K562 (cell line): Measurements from ENCODE around the gene UBE2H. TPM values are rescaled to one million over a fixed set of nuclear protein-coding genes. Genes with fewer than 3 reads are reported as not detected.
"Not testable (repeated sequence)": the region's sequence is repeated elsewhere in the genome, so short reads cannot be mapped to it uniquely, and the experiment has no call there.

ENCODE experiments used
- ATAC-seq: fragments of 200-7000 bp; cut with Tn5 transposase; 3 replicates; pipeline ENCODE4 v1.9.1; 2020; ENCODE audit warnings: moderate library complexity
- BruUV-seq: library from RNA; stranded (reverse); fragments of 400-500 nt; replicated peaks from 2 replicates; lab custom pipeline; 2021; lab: Mats Ljungman, UMichigan
- CTCF ChIA-PET: fragments of 300-600 bp; formaldehyde crosslinking; extraction: SDS; loops from one replicate; lab custom pipeline; 2021; ENCODE audit warnings: low intra/inter-chr PET ratio; lab: Yijun Ruan, JAX
- POLR2A ChIA-PET: fragments of 300-600, 350-650 bp; sonication (Branson Sonifier 250); formaldehyde crosslinking; extraction: SDS; loops from one replicate; lab custom pipeline; 2021; ENCODE audit warnings: antibody characterized with exemption, inconsistent platforms; lab: Yijun Ruan, JAX
- DNase-seq, 4 experiments: peaks; one replicate each; pipeline versions ENCODE4 v3.0.0 to v3.0.0-alpha.2; 2011 to 2018; ENCODE audit warnings: low spot score in 3 of 4, mixed read lengths in 3 of 4; ENCODE audit errors: extremely low read depth in 1 of 4
- FAIRE-seq: peaks from 2 replicates; lab custom pipeline; 2011; peaks lifted over from hg19 to GRCh38; lab: Jason Lieb, UNC
- H2AFZ ChIP-seq: 2 replicates; pipeline ENCODE4 v1.6.0; 2011; ENCODE audit warnings: low read depth, low read length, control low read depth, inconsistent platforms
- H3K27ac ChIP-seq: fragments of 200-600 bp; 3 replicates; pipeline ENCODE4 v1.8.0; 2011; ENCODE audit warnings: low read depth, mild to moderate bottlenecking, control low read depth, inconsistent platforms, low read length, moderate library complexity, mixed read lengths; ENCODE audit errors: extremely low read depth
- H3K27me3 ChIP-seq, 2 experiments: fragments of 300-600 bp in 1 of 2; 2 replicates in 1 of 2; 3 replicates in 1 of 2; pipeline versions ENCODE4 v1.6.0 to v1.8.0; 2011; ENCODE audit warnings: inconsistent platforms in 2 of 2, low read length in 2 of 2, mild to moderate bottlenecking in 1 of 2, mixed read lengths in 1 of 2, moderate library complexity in 1 of 2; ENCODE audit not compliant: control insufficient read depth in 2 of 2, insufficient read depth in 2 of 2
- H3K36me3 ChIP-seq: fragments of 300-600 bp; 3 replicates; pipeline ENCODE4 v1.8.0; 2011; ENCODE audit warnings: mild to moderate bottlenecking, low read length, inconsistent platforms; ENCODE audit not compliant: control insufficient read depth, insufficient read depth
- H3K4me1 ChIP-seq, 2 experiments: fragments of 200-600 bp in 1 of 2; replicated peaks in 1 of 2; 2 replicates in 1 of 2; 3 replicates in 1 of 2; pipeline versions ENCODE4 v1.5.1 to v1.8.0; 2011; ENCODE audit warnings: inconsistent platforms in 2 of 2, low read length in 2 of 2, mild to moderate bottlenecking in 1 of 2, mixed read lengths in 1 of 2, moderate library complexity in 1 of 2; ENCODE audit not compliant: control insufficient read depth in 2 of 2, insufficient read depth in 2 of 2
- H3K4me2 ChIP-seq: 2 replicates; pipeline ENCODE4 v1.6.1; 2011; ENCODE audit warnings: low read length, control low read depth, inconsistent platforms, mixed read lengths; ENCODE audit not compliant: insufficient read depth
- H3K4me3 ChIP-seq: fragments of 200-600 bp; sonication (generic), shearing (Covaris generic); 2 replicates; pipeline ENCODE4 v1.5.1; 2016; ENCODE audit warnings: control low read depth, inconsistent platforms
- H3K79me2 ChIP-seq: fragments of 200-600 bp; 3 replicates; pipeline ENCODE4 v1.8.0; 2011; ENCODE audit warnings: low read length, inconsistent platforms; ENCODE audit not compliant: control insufficient read depth, insufficient read depth
- H3K9ac ChIP-seq, 2 experiments: 2 replicates each; pipeline versions ENCODE4 v1.6.0 to v1.6.1; 2011; ENCODE audit warnings: low read depth in 2 of 2, low read length in 2 of 2, control low read depth in 1 of 2, inconsistent platforms in 1 of 2, mild to moderate bottlenecking in 1 of 2, mixed read lengths in 1 of 2; ENCODE audit not compliant: insufficient read depth in 1 of 2
- H3K9me1 ChIP-seq: one replicate; pipeline ENCODE4 v1.6.0; 2011; ENCODE audit warnings: inconsistent platforms, mild to moderate bottlenecking, low read length, moderate library complexity; ENCODE audit not compliant: control insufficient read depth, insufficient read depth
- H3K9me3 ChIP-seq: replicated peaks from 2 replicates; pipeline ENCODE4 v1.5.1; 2011; ENCODE audit warnings: low read depth, low read length, inconsistent platforms; ENCODE audit not compliant: control insufficient read depth, insufficient read depth
- H4K20me1 ChIP-seq: replicated peaks from 2 replicates; pipeline ENCODE4 v1.6.1; 2011; ENCODE audit warnings: low read length, inconsistent platforms, mixed read lengths; ENCODE audit not compliant: control insufficient read depth, insufficient read depth
- BCOR ChIP-seq: fragments of 450-650 bp; IDR thresholded peaks from 2 replicates; pipeline ENCODE4 v1.6.1; 2016
- E2F5 ChIP-seq: sonication (generic); formaldehyde crosslinking; IDR thresholded peaks from 2 replicates; pipeline ENCODE4 v1.8.0; 2022; ENCODE audit warnings: mild to moderate bottlenecking, missing genetic modification reagents
- KHSRP ChIP-seq: fragments of 450-650 bp; IDR thresholded peaks from 2 replicates; pipeline ENCODE4 v1.6.1; 2017
- WGBS: fragments of 100-300 bp; shearing (Covaris generic); methylation state at CpG from one replicate; pipeline ENCODE4 v1.1.6; 2016; ENCODE audit warnings: low coverage, mixed read lengths; ENCODE audit not compliant: insufficient coverage; ENCODE audit errors: missing lambda C conversion rate; 5-methylcytosine and 5-hydroxymethylcytosine counted together
- in situ Hi-C: fragments of 300-500 bp; cut with MboI; formaldehyde crosslinking; loops from 4 replicates; pipeline ENCODE4 v1.15.0; 2018; ENCODE audit warnings: inconsistent platforms, mixed read lengths
- intact Hi-C: fragments of 100-400 bp; cut with micrococcal nuclease; formaldehyde crosslinking; loops from 2 replicates; pipeline ENCODE4 v1.14.2; 2022
- polyA plus RNA-seq, 8 experiments: library from polyadenylated mRNA; depleted of rRNA in 4 of 8; stranded (reverse) in 5 of 8; unstranded in 3 of 8; fragments of >200 nt; fragmentation: Nextera tagmentation in 2 of 8; fragmentation: Illumina TruSeq in 1 of 8; extraction: Ambion mirVana in 2 of 8; extraction: Trizol in 1 of 8; gene quantifications; 2 replicates each; pipeline versions ENCODE4 v1.2.1 to v1.2.3, GENCODE V29; 2011 to 2014; ENCODE audit warnings: inconsistent platforms in 1 of 8, missing spikeins in 1 of 8
- total RNA-seq, 7 experiments: library from RNA; depleted of rRNA in 6 of 7; stranded (reverse); fragments of >200 nt in 6 of 7; fragmentation: Illumina TruSeq in 2 of 7; extraction: Trizol in 2 of 7; gene quantifications; 2 replicates each; pipeline versions ENCODE4 v1.2.1 to v1.2.3, GENCODE V29; 2011 to 2021; ENCODE audit warnings: low replicate concordance in 1 of 7

The UBE2H gene
- total and polyA plus RNA-seq, 9 of the 15 experiments (the other 6 are each of a cell fraction or from before 2014, with no cell fraction given), result 6.3 to 33.0 (median 13.3) TPM

DNA sequence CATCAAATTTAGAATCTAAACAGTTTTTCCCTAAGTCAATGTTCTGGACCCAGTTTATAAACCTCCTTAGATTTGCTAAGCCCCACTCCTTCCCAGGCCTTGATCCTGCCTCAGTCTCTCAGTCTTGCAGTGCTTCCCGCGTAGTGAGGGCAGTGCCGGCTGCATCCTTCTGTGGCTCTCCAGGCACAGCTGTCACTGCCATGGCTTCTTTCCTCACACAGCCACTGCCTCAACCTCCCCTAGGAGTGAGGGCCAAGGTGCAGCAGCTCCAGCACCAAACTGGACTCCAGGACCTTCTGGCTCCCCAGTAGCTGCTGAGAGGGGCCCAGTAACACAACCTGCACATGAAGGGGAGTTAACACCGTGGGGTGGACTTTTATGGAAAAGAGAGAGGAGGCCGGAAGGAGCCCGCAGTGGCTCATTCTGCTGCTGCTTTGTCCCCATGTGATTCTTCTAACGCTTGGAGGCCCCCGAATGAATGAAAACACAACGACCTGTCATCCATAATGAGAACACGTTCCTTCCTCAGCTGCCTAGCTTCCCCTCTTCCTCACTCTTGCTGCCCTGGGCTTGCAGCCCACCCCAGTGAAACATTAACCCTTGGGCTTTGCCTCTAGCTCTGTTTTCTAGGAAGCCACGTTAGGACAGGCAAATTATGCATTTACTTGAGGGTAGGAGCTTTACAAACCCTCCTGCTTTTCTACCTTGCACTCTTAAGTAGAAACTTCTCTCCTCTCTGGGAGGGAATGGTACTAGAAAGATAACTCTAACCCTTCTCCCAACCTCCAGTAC is 16.0 kb upstream of the UBE2H start:
- Histone ChIP-seq H3K9me1 (no peaks in the 10 kb centered on the region), H3K4me3 (no peak overlapping the region), H3K9me3 (no peaks in the 10 kb centered on the region), H3K36me3 (no peaks in the 10 kb centered on the region), H3K4me2 (no peak overlapping the region), H3K9ac (no peak overlapping the region), H3K4me1 (peaks cover 7 to 8% of the 10 kb centered on the region in 2 experiments; a peak in 4 of 5 replicates), H2AFZ (peak overlapping the region; percentile 73), H4K20me1 (no peaks in the 10 kb centered on the region), H3K79me2 (no peaks in the 10 kb centered on the region), H3K27ac (no peak overlapping the region), H3K27me3 (peaks cover 2 to 3% of the 10 kb centered on the region in 2 experiments; a peak in 1 of 5 replicates)
- WGBS, result 50% methylated on average over 11 of the region's 11 CpGs
- intact Hi-C loops, result no loop called here
- BruUV-seq, result no TSS peak
- no peak for ATAC-seq
- ChIA-PET POLR2A (interaction anchor here (0.8 to 1.6 kb wide), 8 partner anchors 10 to 61 kb away, joined by 3 to 8 read pairs (median 4); no protein-coding TSS in a partner anchor), CTCF (no interaction called here)
- in situ Hi-C loops, result no loop called here
- TF ChIP-seq KHSRP, result no peak
- no peak for DNase-seq
- FAIRE-seq, result no peak

DNA sequence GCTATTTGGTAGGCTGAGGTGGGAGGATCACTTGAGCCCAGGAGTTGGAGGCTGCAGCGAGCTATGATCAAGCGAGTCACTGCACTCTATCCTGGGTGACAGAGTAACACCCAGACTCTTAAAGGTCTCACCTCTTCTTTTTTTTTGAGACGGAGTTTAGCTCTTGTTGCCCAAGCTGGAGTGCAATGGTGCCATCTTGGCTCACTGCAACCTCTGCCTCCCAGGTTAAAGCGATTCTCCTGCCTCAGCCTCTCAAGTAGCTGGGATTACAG is 7.4 kb upstream of the UBE2H start:
- intact Hi-C loops, result not testable (repeated sequence)
- 0 out of 2 replicates have a peak, but pooled peaks have one; percentile 17 for TF ChIP-seq E2F5 (CRISPR knock-in tag)
- TF ChIP-seq BCOR, result peak; percentile 7; the same call in 1 of the 2 replicates
- TF ChIP-seq, all 486 proteins: peak for 2; not testable (repeated sequence) for 484
- FAIRE-seq, CTCF ChIA-PET, DNase-seq, H3K4me3 ChIP-seq, H3K27ac ChIP-seq, H2AFZ ChIP-seq, BruUV-seq, H3K27me3 ChIP-seq, H3K9me3 ChIP-seq, H4K20me1 ChIP-seq, H3K79me2 ChIP-seq, ATAC-seq, H3K4me2 ChIP-seq, H3K9me1 ChIP-seq, in situ Hi-C loops, H3K9ac ChIP-seq, H3K36me3 ChIP-seq: not testable (repeated sequence)
- POLR2A ChIA-PET, result interaction anchor here (0.6 to 1.8 kb wide), 6 partner anchors 9 to 1127 kb away, joined by 3 to 6 read pairs (median 3); no protein-coding TSS in a partner anchor
- 32% methylated on average over 4 of the region's 4 CpGs for WGBS
- peaks cover 18 to 27% of the 10 kb centered on the region in 2 experiments for H3K4me1 ChIP-seq
